ENCODE data around the gene IFIT2. TPM values are rescaled to one million over a fixed set of nuclear protein-coding genes. Genes with fewer than 3 reads are reported as not detected.

The IFIT2 gene
- total RNA-seq, 1 experiment from 2014 or later, result 1.0 TPM

DNA sequence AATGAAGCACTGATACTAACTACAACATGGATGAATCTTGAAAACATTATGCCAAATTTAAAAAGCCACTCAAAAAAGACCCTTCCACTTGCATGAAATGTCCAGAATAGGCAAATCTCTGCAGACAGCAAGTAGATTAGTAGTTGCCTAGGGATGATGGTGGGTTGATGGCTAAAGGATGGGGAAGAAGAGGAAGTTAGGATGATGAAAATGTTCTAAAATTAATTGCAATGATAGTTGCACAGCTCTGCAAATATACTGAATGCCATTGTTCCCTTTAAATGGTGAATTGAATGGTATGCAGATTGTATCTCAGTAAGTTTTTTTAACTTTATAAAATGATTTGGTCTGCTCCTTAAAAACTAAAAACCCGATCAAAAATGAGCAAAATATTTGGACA, 43.0 kb upstream of the IFIT2 start:
- intact Hi-C loops (cut with micrococcal nuclease), result no loop called here
- RAD21 ChIA-PET (ENCODE audit: low non-redundant PET in 1 of 2, low total read pairs in 2 of 2, uncharacterized antibody in 2 of 2, unreplicated experiment in 2 of 2), result no interaction called here
- Histone ChIP-seq H3K27ac (ENCODE audit: low read depth, low read length) (no peak overlapping the region), H4K20me1 (ENCODE audit: insufficient read depth) (no peaks in the 10 kb centered on the region), H2AFZ (ENCODE audit: low read depth, low read length, poor library complexity, severe bottlenecking) (no peak overlapping the region), H3K9me3 (ENCODE audit: control insufficient read depth in 1 of 2, insufficient read depth in 1 of 2, low read depth in 1 of 2, low read length in 2 of 2) (no peaks in the 10 kb centered on the region; a peak in 2 of 4 replicates), H3K79me2 (ENCODE audit: insufficient read depth, low read length) (no peaks in the 10 kb centered on the region), H3K36me3 (ENCODE audit: control insufficient read depth in 1 of 2, insufficient read depth in 2 of 2, low read length in 2 of 2) (no peaks in the 10 kb centered on the region), H3K4me3 (replicated peaks in 1 of 2; ENCODE audit: low read depth in 1 of 2, low read length in 2 of 2) (no peak overlapping the region), H3K9me2 (ENCODE audit: insufficient read depth) (no peaks in the 10 kb centered on the region), H3K9ac (ENCODE audit: low read length) (no peak overlapping the region), H3K4me1 (ENCODE audit: control insufficient read depth in 1 of 2, insufficient read depth in 2 of 2, low read length in 2 of 2) (peaks cover 0 to 5% of the 10 kb centered on the region in 2 experiments; a peak in 1 of 4 replicates), H3K27me3 (ENCODE audit: insufficient read depth, low read length) (no peaks in the 10 kb centered on the region), H3K4me2 (ENCODE audit: low read length) (no peak overlapping the region)
- CTCF ChIA-PET, result no interaction called here
- ATAC-seq (no peak), DNase-seq (ENCODE audit: low read depth, low spot score) (no peak)
- POLR2A ChIA-PET, result no interaction called here
- BruUV-seq (replicated peaks), result no TSS peak
- TF ChIP-seq POLR2AphosphoS5 (IDR thresholded peaks at IDR 0.05; ENCODE audit: low read depth, low read length) (no peak), ELF1 (IDR thresholded peaks at IDR 0.05; ENCODE audit: borderline replicate concordance, low read depth) (no peak), CEBPB (IDR thresholded peaks at IDR 0.05; ENCODE audit: low read depth) (no peak), YY1 (IDR thresholded peaks at IDR 0.05; ENCODE audit: extremely low read depth, insufficient replicate concordance, low read depth, low read length) (no peak), FOSL1 (IDR thresholded peaks at IDR 0.05; ENCODE audit: low read depth) (no peak)

DNA sequence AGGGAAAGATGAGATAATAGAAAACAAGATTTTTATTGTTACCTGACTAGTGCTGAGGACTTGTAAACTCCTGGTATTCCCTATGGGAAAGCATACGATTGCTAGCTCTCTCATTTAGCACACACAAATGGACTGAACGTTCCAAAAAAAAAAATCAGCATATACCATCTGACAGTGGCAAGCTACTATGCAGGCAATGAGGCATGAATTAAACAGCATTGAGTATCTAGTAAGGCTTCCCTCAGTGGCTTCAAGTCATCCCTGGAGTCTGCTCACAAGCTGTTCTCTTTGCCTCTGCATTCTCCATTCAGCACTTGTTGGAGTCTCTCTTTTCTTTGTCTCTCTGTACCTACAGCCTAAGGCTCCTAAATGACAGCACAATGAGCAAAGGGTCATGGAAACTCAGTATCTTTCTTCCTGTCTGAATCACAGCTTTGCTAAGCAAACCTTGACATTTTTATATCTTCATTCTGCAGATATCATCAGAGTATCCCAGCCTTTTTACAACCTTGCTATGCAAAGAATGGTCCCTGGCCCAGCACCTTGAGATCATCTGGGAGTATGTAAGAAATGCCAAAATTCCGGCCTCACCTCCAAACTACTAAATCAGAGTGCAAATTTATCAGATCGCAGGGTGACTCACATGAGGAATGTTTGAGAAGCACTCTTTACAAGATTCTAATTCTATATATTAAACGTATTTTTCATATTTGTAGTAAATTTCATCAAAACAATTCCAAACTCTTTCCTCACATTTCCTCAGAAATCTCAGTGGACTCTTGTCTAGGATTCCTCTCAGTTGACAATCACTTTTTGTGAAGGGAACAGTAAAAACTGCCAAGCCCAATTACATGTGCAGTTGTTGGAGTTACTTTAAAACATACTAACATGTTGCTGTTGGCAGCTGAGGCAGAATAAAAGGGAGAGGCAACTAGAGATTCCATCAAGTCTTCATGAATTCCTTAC, 39.5 kb upstream of the IFIT2 start:
- no peak overlapping the region for H3K27ac ChIP-seq (ENCODE audit: low read depth, low read length)
- CTCF ChIA-PET, result no interaction called here
- no peak overlapping the region for H3K4me2 ChIP-seq (ENCODE audit: low read length)
- TF ChIP-seq TCF7L2 (IDR thresholded peaks at IDR 0.05; ENCODE audit: borderline replicate concordance, extremely low read depth, insufficient read depth, insufficient read length) (no peak), JUND (IDR thresholded peaks at IDR 0.05) (no peak), POLR2A (IDR thresholded peaks at IDR 0.05; ENCODE audit: borderline replicate concordance, extremely low read depth, insufficient read depth, insufficient read length) (no peak), POLR2AphosphoS5 (IDR thresholded peaks at IDR 0.05; ENCODE audit: low read depth, low read length) (no peak), ZFX (IDR thresholded peaks at IDR 0.05) (no peak), SIN3A (IDR thresholded peaks at IDR 0.05; ENCODE audit: low read depth) (no peak), EGR1 (IDR thresholded peaks at IDR 0.05; ENCODE audit: low read depth) (no peak), RAD21 (IDR thresholded peaks at IDR 0.05; ENCODE audit: low read depth) (no peak), ELF1 (IDR thresholded peaks at IDR 0.05; ENCODE audit: borderline replicate concordance, low read depth) (no peak), CEBPB (IDR thresholded peaks at IDR 0.05; ENCODE audit: low read depth) (no peak), YY1 (IDR thresholded peaks at IDR 0.05; ENCODE audit: extremely low read depth, insufficient replicate concordance, low read depth, low read length) (no peak), EZH2 (IDR thresholded peaks at IDR 0.05) (no peak), CBX3 (IDR thresholded peaks at IDR 0.05; ENCODE audit: low read depth) (no peak)
- TF ChIP-seq, protein P1, sequence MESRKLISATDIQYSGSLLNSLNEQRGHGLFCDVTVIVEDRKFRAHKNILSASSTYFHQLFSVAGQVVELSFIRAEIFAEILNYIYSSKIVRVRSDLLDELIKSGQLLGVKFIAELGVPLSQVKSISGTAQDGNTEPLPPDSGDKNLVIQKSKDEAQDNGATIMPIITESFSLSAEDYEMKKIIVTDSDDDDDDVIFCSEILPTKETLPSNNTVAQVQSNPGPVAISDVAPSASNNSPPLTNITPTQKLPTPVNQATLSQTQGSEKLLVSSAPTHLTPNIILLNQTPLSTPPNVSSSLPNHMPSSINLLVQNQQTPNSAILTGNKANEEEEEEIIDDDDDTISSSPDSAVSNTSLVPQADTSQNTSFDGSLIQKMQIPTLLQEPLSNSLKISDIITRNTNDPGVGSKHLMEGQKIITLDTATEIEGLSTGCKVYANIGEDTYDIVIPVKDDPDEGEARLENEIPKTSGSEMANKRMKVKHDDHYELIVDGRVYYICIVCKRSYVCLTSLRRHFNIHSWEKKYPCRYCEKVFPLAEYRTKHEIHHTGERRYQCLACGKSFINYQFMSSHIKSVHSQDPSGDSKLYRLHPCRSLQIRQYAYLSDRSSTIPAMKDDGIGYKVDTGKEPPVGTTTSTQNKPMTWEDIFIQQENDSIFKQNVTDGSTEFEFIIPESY (IDR thresholded peaks at IDR 0.05; ENCODE audit: extremely low read depth, insufficient replicate concordance, low read length), result no peak
- TF ChIP-seq, protein P2, sequence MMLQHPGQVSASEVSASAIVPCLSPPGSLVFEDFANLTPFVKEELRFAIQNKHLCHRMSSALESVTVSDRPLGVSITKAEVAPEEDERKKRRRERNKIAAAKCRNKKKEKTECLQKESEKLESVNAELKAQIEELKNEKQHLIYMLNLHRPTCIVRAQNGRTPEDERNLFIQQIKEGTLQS (IDR thresholded peaks at IDR 0.05), result no peak

More for the DNA sequence above, 39.5 kb upstream of the IFIT2 start:
- no peaks in the 10 kb centered on the region for H3K27me3 ChIP-seq (ENCODE audit: insufficient read depth, low read length)
- H2AFZ ChIP-seq (ENCODE audit: low read depth, low read length, poor library complexity, severe bottlenecking), result no peak overlapping the region
- no peak overlapping the region for H3K4me3 ChIP-seq (replicated peaks in 1 of 2; ENCODE audit: low read depth in 1 of 2, low read length in 2 of 2)
- H3K9me2 ChIP-seq (ENCODE audit: insufficient read depth), result no peaks in the 10 kb centered on the region
- DNase-seq (ENCODE audit: low read depth, low spot score) (no peak), ATAC-seq (no peak)
- no TSS peak for BruUV-seq (replicated peaks)
- H4K20me1 ChIP-seq (ENCODE audit: insufficient read depth), result no peaks in the 10 kb centered on the region
- no peaks in the 10 kb centered on the region for H3K36me3 ChIP-seq (ENCODE audit: control insufficient read depth in 1 of 2, insufficient read depth in 2 of 2, low read length in 2 of 2)
- ChIA-PET RAD21 (ENCODE audit: low non-redundant PET in 1 of 2, low total read pairs in 2 of 2, uncharacterized antibody in 2 of 2, unreplicated experiment in 2 of 2) (no interaction called here), POLR2A (no interaction called here)
- no peaks in the 10 kb centered on the region for H3K9me3 ChIP-seq (ENCODE audit: control insufficient read depth in 1 of 2, insufficient read depth in 1 of 2, low read depth in 1 of 2, low read length in 2 of 2)
- H3K4me1 ChIP-seq (ENCODE audit: control insufficient read depth in 1 of 2, insufficient read depth in 2 of 2, low read length in 2 of 2), result peaks cover 0 to 5% of the 10 kb centered on the region in 2 experiments; a peak in 1 of 4 replicates
- no peak overlapping the region for H3K9ac ChIP-seq (ENCODE audit: low read length)
- no peaks in the 10 kb centered on the region for H3K79me2 ChIP-seq (ENCODE audit: insufficient read depth, low read length)
- intact Hi-C loops (cut with micrococcal nuclease), result no loop called here

All from HCT116 (cell line).